Stimulated activated CD8-positive, alpha-beta memory T cell treated with anti-CD3 and anti-CD28 coated beads, Interleukin-2, amount 100 ng/mL, for 48 hours (primary cell): ENCODE measurements around the gene CPPED1.

Source experiments
- DNase-seq, 2 donors: peaks; one replicate each; pipeline ENCODE4 v3.0.0-alpha.2; 2020; ENCODE audit warnings: low read depth in 2 of 2

The CPPED1 gene

DNA sequence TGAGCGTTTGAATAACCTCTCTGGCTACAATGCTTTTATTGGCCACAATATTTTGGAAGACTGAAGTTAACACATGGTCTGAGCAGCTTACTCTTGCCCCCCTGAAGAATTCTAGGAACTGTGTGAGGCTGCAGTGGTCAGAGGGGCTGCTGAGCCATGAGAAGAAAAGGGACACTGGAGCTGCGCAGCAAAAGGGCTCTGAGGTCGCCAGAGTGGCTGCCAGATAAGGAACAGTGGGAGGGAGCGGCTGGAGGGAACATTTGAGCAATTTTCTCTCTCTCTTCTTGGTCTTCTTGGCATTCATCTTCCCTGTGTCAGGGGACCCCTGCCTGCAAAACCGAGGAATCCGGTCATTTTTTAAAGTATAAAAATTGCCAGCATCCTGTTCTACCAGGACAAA lies 66.1 kb downstream of the CPPED1 start:
- no peak for DNase-seq

GRCh38 chr16:12735805-12736204 lies 67.9 kb downstream of the CPPED1 start:
- DNase-seq, result no peak

- DNase-seq, result no peak
These were observed 71.1 kb downstream of the CPPED1 start for GRCh38 chr16:12732600-12732999.

- DNase-seq, result no peak
These were observed 74.2 kb downstream of the CPPED1 start for GRCh38 chr16:12729448-12729847.

DNA sequence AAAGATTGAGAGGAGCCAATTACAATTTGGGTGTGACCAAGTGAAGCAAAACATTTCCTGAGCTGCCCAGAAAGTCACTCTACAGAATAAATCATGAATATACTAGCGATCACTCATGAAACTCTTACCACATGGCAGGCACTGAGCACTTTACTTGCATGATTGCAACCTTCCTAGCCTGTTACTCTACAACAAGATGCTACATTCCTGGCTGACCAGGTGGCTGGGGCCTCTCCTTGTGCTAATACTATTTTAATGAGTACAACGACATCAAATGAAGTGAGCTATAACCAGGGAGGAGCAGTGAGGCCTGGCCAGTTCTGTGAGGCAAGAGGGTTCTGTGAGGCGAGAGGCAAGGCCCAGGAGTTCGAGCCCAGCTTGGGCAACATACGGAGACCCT lies 75.2 kb downstream of the CPPED1 start:
- no peak for DNase-seq

GRCh38 chr16:12724226-12724625 lies 79.5 kb downstream of the CPPED1 start:
- no peak for DNase-seq

- DNase-seq, result no peak
These were observed 80.0 kb downstream of the CPPED1 start for GRCh38 chr16:12723681-12724080.

DNA sequence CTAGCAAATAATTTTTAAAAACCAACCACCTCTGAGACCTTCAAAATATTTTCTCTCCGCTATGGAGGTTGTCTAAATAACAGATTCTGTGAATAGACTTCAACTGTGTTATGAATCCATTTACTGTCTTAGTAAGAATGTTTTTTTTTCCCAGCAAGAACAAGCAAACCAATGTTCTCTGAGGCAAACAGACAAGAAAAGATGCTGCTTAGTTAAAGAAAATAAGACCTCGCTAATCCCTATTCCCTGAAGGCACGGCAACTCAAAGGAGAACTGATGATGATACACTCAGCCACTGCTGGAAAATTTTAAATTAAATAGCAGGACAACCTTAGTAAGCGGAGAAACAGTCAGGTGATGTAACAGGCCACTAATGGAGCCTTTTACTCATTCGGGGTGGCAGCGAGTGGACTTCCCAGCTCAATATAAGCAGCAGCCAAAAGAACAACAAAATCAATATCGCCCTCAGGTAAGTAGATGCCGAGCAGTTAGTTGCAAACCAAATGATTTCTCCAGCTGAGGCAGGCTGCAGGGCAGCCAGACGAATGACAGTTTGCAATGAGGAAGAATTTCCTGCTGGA lies 81.8 kb downstream of the CPPED1 start:
- no peak for DNase-seq

- no peak for DNase-seq
These were observed 83.7 kb downstream of the CPPED1 start for GRCh38 chr16:12719972-12720371.

GRCh38 chr16:12716658-12717057 lies 87.0 kb downstream of the CPPED1 start:
- DNase-seq, result no peak

- DNase-seq, result no peak
These were observed 93.9 kb downstream of the CPPED1 start for GRCh38 chr16:12709807-12710206.

DNA sequence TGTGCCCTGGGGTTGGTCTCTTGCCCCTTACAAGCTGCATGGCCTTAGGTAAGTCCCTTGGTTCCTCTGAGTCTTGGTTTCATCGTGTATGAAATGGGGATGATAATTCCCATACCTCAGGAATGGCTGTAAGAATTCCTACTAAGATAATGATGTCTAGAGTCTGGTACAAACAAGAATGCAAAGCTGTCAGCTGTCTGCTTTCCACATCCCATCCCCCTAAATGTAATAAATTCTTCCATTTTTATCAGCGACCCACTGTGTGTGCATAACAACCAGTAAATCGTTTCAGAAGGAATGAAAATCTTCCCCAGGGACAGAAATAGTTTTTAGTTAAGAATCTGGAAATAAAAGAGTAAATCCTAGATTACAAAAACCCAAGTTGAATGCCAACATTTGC lies 95.4 kb downstream of the CPPED1 start:
- no peak for DNase-seq

GRCh38 chr16:12706628-12707027 lies 97.1 kb downstream of the CPPED1 start:
- DNase-seq, result no peak

- no peak for DNase-seq
These were observed 99.1 kb downstream of the CPPED1 start for GRCh38 chr16:12704492-12705111.

- DNase-seq, result no peak
These were observed 99.8 kb downstream of the CPPED1 start for GRCh38 chr16:12703935-12704334.

GRCh38 chr16:12700161-12700560 lies 103.5 kb downstream of the CPPED1 start:
- no peak for DNase-seq

DNA sequence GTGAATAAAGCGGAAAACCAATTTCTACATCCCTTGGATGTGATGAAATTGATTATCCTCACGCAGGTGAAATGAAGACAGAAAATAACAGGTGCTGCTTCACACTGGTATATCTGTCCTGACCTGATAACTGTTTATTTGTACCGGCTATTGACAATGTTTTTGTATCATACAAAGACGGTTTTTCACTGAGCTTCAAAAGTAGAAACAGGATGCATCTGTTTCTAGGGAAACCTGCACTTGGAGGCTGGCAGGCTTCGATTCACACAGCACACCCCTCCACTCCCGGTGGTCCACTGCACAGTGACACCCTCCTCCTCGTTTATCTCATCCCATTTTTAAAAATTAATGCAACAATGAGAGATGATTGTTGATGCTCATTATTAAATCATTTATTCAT lies 104.5 kb downstream of the CPPED1 start:
- DNase-seq, result no peak

DNA sequence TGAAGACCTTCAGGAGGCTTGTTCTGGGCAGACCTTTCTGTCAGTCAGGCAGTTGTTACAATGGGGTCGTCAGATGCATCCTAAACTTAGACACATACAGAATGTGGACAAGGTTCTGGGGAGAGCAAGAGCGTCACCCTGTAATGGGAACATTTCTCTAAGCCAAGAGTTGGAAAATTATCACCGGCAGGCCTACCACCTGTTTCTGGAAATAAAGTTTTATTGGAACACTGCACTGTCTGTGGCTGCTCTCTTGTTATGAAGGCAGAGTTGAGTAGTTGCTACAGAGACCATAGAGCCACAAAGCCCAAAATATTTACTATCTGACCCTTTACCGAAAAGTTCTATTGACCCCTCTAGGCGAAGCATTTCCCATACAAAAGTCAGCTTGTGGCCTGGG lies 106.2 kb downstream of the CPPED1 start:
- DNase-seq, result no peak

DNA sequence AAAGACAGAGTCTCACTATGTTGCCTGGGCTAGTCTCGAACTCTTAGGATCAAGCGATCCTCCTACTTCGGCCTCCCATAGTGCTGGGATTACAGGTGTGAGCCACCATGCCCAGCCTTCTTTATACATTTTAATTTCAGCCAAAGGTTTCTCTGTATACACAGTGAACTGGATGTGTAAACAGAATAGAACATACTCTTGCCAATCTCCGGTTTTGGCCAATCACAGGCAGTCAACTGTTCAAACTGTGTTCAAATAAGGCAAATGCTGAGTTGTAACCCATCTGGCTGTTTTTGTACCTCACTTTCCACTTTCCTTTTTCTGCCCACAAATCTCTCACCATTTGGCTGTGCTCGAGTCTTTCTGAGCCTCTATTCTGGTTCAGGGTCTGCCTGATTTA lies 108.2 kb downstream of the CPPED1 start:
- no peak for DNase-seq

GRCh38 chr16:12690024-12690423 lies 113.7 kb downstream of the CPPED1 start:
- no peak for DNase-seq

DNA sequence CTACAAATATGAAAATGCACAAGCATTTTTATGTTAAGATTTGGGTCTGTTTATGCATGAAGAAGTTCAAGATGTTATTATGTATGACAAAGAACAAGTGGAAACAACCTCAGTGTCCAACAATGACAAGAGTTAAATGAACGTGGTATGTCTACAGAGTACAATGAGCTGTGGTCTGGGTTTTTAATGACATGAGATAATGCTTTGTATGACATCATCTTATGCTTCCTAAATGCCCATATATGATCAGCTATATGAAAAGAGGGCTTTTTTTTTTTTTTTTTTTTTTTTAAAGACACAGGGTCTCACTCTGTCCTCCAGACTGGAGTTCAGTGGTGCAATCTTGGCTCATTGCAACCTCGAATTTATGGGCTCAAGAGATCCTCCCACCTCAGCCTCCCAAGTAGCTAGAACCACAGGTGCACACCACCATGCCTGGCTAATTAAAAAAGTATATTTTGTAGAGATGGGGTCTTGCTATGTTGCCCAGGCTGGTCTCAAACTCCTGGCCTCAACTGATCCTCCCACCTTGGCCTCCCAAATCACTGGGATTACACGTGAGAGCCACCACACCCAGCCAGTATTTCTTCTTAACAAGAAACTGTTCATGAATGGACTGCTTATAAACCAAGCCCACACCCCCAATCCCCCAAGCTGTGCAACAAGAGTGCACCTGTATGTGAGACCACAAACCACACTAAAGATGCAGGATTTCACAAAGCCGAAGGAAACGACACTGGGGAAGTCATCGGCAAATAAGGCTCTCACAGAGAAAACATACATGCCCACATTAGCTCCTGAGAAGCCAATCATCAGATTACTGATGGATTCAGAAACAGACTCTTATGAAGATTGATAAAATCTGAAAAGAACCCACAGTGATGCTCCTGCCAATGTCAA lies 114.5 kb downstream of the CPPED1 start:
- DNase-seq, result no peak

DNA sequence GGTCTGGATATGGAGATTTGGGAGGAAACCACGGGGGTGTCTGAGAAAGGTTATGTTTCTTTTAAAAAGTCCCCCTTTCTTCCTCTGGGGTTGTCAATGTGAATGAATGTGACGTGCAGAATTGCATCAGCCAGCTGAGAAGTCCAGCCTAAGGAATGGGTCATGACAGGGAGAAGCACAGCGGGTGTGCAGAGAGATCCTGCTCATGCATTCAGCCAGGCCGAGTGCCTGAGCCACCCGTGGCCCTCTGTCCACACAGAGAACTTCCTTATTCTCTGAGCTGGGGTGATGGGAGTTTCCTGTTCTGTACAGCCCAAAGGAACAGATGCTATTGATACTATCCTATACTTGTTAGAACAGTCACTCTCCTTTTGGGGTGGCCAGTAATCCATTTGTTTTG lies 117.9 kb downstream of the CPPED1 start:
- DNase-seq, result no peak
